OCI-LY3 (cell line): ENCODE data around the gene PTPRN2.

Experiments used
- H2AFZ ChIP-seq: fragments of 200-600, 300-600 bp; shearing (Covaris generic); 2 replicates; pipeline ENCODE4 v1.6.0; 2014; ENCODE audit warnings: antibody characterized with exemption, low read depth, low read length
- H3K27ac ChIP-seq: fragments of 200-600, 300-600 bp; sonication (generic); 2 replicates; pipeline ENCODE4 v1.5.1; 2014; ENCODE audit warnings: mild to moderate bottlenecking, low read length, moderate library complexity, mixed read lengths
- H3K27me3 ChIP-seq: fragments of 200-600, 300-600 bp; sonication (generic); 2 replicates; pipeline ENCODE4 v1.6.1; 2014; ENCODE audit warnings: low read depth, low read length, mixed read lengths
- H3K36me3 ChIP-seq: fragments of 200-600, 300-600 bp; sonication (generic); replicated peaks from 2 replicates; pipeline ENCODE3; 2014; ENCODE audit warnings: low read depth, low read length, mixed read lengths
- H3K4me1 ChIP-seq: fragments of 300-600, 200-600 bp; sonication (generic); 2 replicates; pipeline ENCODE4 v1.6.1; 2014; ENCODE audit warnings: low read length, mixed read lengths
- H3K4me2 ChIP-seq: fragments of 200-600, 300-600 bp; sonication (generic); 2 replicates; pipeline ENCODE4 v1.6.1; 2014; ENCODE audit warnings: low read length, mixed read lengths
- H3K4me3 ChIP-seq: fragments of 300-600, 200-600 bp; sonication (generic); 2 replicates; pipeline ENCODE4 v1.5.1; 2014; ENCODE audit warnings: antibody characterized with exemption, mild to moderate bottlenecking, low read length, moderate library complexity
- H3K79me2 ChIP-seq: fragments of 300-600, 200-600 bp; shearing (Covaris generic); 2 replicates; pipeline ENCODE4 v1.6.1; 2014; ENCODE audit warnings: mild to moderate bottlenecking, low read length, mixed read lengths
- H3K9ac ChIP-seq: fragments of 300-600, 200-600 bp; shearing (Covaris generic); 2 replicates; pipeline ENCODE4 v1.6.0; 2014; ENCODE audit warnings: mild to moderate bottlenecking, low read length, moderate library complexity
- H3K9me3 ChIP-seq: fragments of 200-600, 300-600 bp; shearing (Covaris generic); 2 replicates; pipeline ENCODE4 v1.6.1; 2014; ENCODE audit warnings: low read length, mixed read lengths; ENCODE audit not compliant: insufficient read depth
- H4K20me1 ChIP-seq: fragments of 200-600, 300-600 bp; sonication (generic); 2 replicates; pipeline ENCODE4 v1.6.1; 2016; ENCODE audit warnings: low read length, mixed read lengths; ENCODE audit not compliant: insufficient read depth
- EZH2phosphoT487 ChIP-seq: fragments of 200-600 bp; shearing (Covaris generic); IDR thresholded peaks from 2 replicates; pipeline ENCODE4 v1.6.1; 2018; ENCODE audit warnings: antibody characterized with exemption, mixed run types, low read depth
- TF ChIP-seq, protein P1 (sequence below): fragments of 200-600, 300-600 bp; sonication (generic); IDR thresholded peaks from 2 replicates; pipeline ENCODE4 v1.5.1; 2014; ENCODE audit warnings: antibody characterized with exemption, low read length, low read depth

PTPRN2 gene

DNA sequence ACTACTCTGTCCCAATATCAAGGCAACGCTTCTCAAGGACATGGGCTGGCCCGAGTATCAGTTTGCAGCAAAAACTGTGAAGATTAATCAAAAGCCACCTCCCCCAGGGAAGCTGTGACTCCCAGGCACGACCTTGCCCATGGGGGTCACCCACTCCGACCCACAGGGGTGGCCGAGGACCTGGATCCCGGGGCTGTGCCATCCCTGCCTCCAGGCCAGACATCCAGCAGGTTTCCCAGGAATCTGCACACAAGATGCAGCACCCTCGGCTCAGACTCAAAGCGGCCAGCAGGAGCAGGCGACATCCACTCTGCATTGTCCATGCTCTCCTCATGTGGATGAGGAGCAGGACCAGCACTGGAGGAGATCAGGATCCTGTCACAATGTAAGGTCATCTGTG, 39.8 kb downstream of the PTPRN2 start:
- no peak overlapping the region for H3K27ac ChIP-seq
- H4K20me1 ChIP-seq = no peaks in the 10 kb centered on the region
- H2AFZ ChIP-seq = no peak overlapping the region
- TF ChIP-seq, protein P1, sequence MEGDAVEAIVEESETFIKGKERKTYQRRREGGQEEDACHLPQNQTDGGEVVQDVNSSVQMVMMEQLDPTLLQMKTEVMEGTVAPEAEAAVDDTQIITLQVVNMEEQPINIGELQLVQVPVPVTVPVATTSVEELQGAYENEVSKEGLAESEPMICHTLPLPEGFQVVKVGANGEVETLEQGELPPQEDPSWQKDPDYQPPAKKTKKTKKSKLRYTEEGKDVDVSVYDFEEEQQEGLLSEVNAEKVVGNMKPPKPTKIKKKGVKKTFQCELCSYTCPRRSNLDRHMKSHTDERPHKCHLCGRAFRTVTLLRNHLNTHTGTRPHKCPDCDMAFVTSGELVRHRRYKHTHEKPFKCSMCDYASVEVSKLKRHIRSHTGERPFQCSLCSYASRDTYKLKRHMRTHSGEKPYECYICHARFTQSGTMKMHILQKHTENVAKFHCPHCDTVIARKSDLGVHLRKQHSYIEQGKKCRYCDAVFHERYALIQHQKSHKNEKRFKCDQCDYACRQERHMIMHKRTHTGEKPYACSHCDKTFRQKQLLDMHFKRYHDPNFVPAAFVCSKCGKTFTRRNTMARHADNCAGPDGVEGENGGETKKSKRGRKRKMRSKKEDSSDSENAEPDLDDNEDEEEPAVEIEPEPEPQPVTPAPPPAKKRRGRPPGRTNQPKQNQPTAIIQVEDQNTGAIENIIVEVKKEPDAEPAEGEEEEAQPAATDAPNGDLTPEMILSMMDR = no peak
- TF ChIP-seq EZH2phosphoT487 = no peak
- no peak overlapping the region for H3K9ac ChIP-seq
- H3K4me1 ChIP-seq = no peaks in the 10 kb centered on the region
- no peak overlapping the region for H3K4me2 ChIP-seq
- H3K9me3 ChIP-seq = no peaks in the 10 kb centered on the region
- no peaks in the 10 kb centered on the region for H3K27me3 ChIP-seq
- H3K79me2 ChIP-seq = no peaks in the 10 kb centered on the region
- H3K4me3 ChIP-seq = no peak overlapping the region
- H3K36me3 ChIP-seq = no peaks in the 10 kb centered on the region

DNA sequence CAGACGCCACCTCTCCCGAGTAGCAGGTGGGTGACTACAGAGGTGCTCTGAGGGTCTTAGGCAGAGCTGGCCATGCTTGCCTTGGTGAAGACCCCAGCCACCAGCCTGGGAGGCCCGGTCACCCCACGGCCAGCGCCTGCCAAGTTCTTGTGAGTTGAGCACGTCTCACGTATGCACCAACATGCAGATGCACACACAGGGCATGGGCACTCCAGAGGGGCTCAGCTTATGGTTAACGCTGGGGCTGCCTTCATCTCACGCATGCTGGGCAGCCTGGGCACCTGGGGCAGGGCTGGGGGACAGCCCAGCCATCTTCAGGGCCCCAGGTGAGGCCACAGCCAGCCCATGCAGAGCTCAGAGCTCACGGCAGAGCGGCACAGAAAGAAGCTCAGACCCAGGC, 41.0 kb downstream of the PTPRN2 start:
- Histone ChIP-seq H3K4me2 (no peak overlapping the region), H3K4me3 (no peak overlapping the region), H3K27me3 (no peaks in the 10 kb centered on the region), H3K27ac (no peak overlapping the region), H3K9me3 (no peaks in the 10 kb centered on the region), H4K20me1 (no peaks in the 10 kb centered on the region), H3K9ac (no peak overlapping the region), H3K36me3 (no peaks in the 10 kb centered on the region), H3K4me1 (no peaks in the 10 kb centered on the region), H2AFZ (no peak overlapping the region), H3K79me2 (no peaks in the 10 kb centered on the region)
- no peak for TF ChIP-seq EZH2phosphoT487
- TF ChIP-seq, protein P1 = no peak

DNA sequence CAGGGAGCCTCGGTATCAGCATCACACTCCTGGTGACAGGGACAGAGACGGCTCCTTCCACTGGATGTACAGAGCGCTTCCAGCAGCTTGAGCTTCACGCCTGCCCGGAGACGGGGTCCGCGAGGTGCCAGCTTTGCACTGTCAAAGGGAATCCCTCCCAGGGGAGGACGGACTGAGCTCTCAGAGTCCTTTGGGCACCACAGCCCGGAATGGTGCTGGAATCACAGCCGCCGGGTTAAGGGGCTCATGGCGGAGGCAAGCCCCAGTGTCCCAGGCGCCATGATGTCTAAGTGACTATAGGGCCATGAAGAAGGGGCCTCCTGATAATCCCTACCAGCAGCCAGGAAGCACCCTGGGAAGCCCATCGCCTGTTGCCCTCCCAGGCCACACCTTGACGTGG, 41.4 kb downstream of the PTPRN2 start:
- Histone ChIP-seq H3K4me2 (no peak overlapping the region), H3K27me3 (no peaks in the 10 kb centered on the region), H3K4me3 (no peak overlapping the region), H3K9me3 (peaks cover 3% of the 10 kb centered on the region; the same call in 1 of the 2 replicates), H3K36me3 (no peaks in the 10 kb centered on the region), H2AFZ (no peak overlapping the region), H3K9ac (no peak overlapping the region), H3K4me1 (peaks cover 4% of the 10 kb centered on the region), H3K27ac (no peak overlapping the region), H3K79me2 (no peaks in the 10 kb centered on the region), H4K20me1 (no peaks in the 10 kb centered on the region)
- TF ChIP-seq, protein P1 = no peak
- no peak for TF ChIP-seq EZH2phosphoT487

DNA sequence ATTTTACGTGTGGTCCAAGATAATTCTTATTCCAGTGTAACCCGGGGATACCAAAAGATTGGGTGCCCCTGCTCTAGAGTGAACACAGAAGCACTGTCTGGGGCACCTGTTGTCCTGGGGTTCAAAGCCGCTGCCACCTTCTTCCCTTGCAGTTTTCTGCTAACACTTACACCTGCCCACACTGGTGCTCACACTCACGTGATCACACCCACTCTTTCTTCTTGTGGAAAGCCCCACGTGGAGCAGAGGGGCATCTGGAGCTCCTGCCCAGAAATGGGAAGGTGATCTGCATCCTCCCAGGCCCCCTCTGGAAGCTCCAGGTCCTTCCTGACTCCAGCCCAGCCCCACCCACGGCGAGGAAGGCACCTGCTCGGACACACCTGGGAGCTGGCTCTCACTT, 42.9 kb downstream of the PTPRN2 start:
- Histone ChIP-seq H3K9ac (no peak overlapping the region), H3K9me3 (peaks cover 7% of the 10 kb centered on the region; the same call in 1 of the 2 replicates), H3K27me3 (no peaks in the 10 kb centered on the region), H3K27ac (no peak overlapping the region), H3K79me2 (no peaks in the 10 kb centered on the region), H4K20me1 (no peaks in the 10 kb centered on the region), H3K4me2 (no peak overlapping the region), H3K4me3 (no peak overlapping the region), H3K4me1 (peaks cover 8% of the 10 kb centered on the region), H3K36me3 (no peaks in the 10 kb centered on the region), H2AFZ (no peak overlapping the region)
- no peak for TF ChIP-seq EZH2phosphoT487
- TF ChIP-seq, protein P1 = no peak
